Neural cell (in vitro differentiated cells): Measurements from ENCODE around the gene GRIP1. TPM values are rescaled to one million over a fixed set of nuclear protein-coding genes. Genes with fewer than 3 reads are reported as not detected.

ENCODE experiments used
- H2AFZ ChIP-seq: fragments of 200-600, 300-800 bp; sonication (generic), shearing (Covaris generic); 2 replicates; pipeline ENCODE4 v1.6.0; 2014; ENCODE audit warnings: low read depth, mild to moderate bottlenecking, antibody characterized with exemption, low read length, moderate library complexity
- H3F3A ChIP-seq: fragments of 200-600 bp; shearing (Covaris generic); 2 replicates; pipeline ENCODE4 v1.6.1; 2016; ENCODE audit warnings: mild to moderate bottlenecking, moderate library complexity, mixed read lengths, antibody characterized with exemption, low read length; ENCODE audit not compliant: insufficient read depth, poor library complexity, severe bottlenecking
- H3K27ac ChIP-seq: fragments of 200-600, 300-800 bp; sonication (generic), shearing (Covaris generic); 2 replicates; pipeline ENCODE4 v1.5.1; 2014; ENCODE audit warnings: mild to moderate bottlenecking, low read length, moderate library complexity
- H3K27me3 ChIP-seq: fragments of 300-800, 200-600 bp; sonication (generic), shearing (Covaris generic); 2 replicates; pipeline ENCODE4 v1.6.0; 2014; ENCODE audit warnings: mild to moderate bottlenecking, low read depth, low read length, moderate library complexity; ENCODE audit not compliant: insufficient read depth
- H3K36me3 ChIP-seq: fragments of 300-800, 200-600 bp; sonication (generic), shearing (Covaris generic); 2 replicates; pipeline ENCODE4 v1.5.1; 2014; ENCODE audit warnings: mild to moderate bottlenecking, antibody characterized with exemption, low read length, moderate library complexity; ENCODE audit not compliant: insufficient read depth
- H3K4me2 ChIP-seq: fragments of 300-800, 200-600 bp; sonication (generic), shearing (Covaris generic); 2 replicates; pipeline ENCODE4 v1.6.0; 2014; ENCODE audit warnings: mild to moderate bottlenecking, low read length
- H3K4me3 ChIP-seq: fragments of 300-800, 200-600 bp; sonication (generic), shearing (Covaris generic); 2 replicates; pipeline ENCODE4 v1.5.1; 2014; ENCODE audit warnings: mild to moderate bottlenecking, low read length, moderate library complexity
- H3K79me2 ChIP-seq: fragments of 200-600 bp; shearing (Covaris generic); replicated peaks from 2 replicates; pipeline ENCODE4 v1.6.0; 2014; ENCODE audit warnings: mild to moderate bottlenecking, low read length, moderate library complexity; ENCODE audit not compliant: insufficient read depth
- H3K9ac ChIP-seq: fragments of 300-800, 200-600 bp; sonication (generic), shearing (Covaris generic); 2 replicates; pipeline ENCODE4 v1.6.1; 2016; ENCODE audit warnings: mild to moderate bottlenecking, low read length, mixed read lengths
- H3K9me2 ChIP-seq: fragments of 200-600 bp; shearing (Covaris generic); 2 replicates; pipeline ENCODE4 v1.6.1; 2016; ENCODE audit warnings: mild to moderate bottlenecking, low read length, mixed read lengths; ENCODE audit not compliant: insufficient read depth
- H3K9me3 ChIP-seq: fragments of 200-600, 300-800 bp; sonication (generic), shearing (Covaris generic); 2 replicates; pipeline ENCODE4 v1.6.1; 2016; ENCODE audit warnings: mild to moderate bottlenecking, mixed run types, low read length, moderate library complexity, mixed read lengths
- H4K20me1 ChIP-seq: fragments of 200-600 bp; shearing (Covaris generic); 2 replicates; pipeline ENCODE4 v1.6.1; 2016; ENCODE audit warnings: mild to moderate bottlenecking, mixed run types; ENCODE audit not compliant: insufficient read depth
- EP300 ChIP-seq: fragments of 450-650 bp; conservative IDR thresholded peaks from 2 replicates; pipeline ENCODE4 v1.6.1; 2014; ENCODE audit warnings: antibody characterized with exemption, mild to moderate bottlenecking, moderate library complexity; ENCODE audit not compliant: poor library complexity, severe bottlenecking
- EZH2 ChIP-seq: fragments of 200-600, 300-800 bp; shearing (Covaris generic), sonication (generic); IDR thresholded peaks from 2 replicates; pipeline ENCODE4 v1.6.1; 2014; ENCODE audit warnings: antibody characterized with exemption, low read length, borderline replicate concordance, mild to moderate bottlenecking; ENCODE audit not compliant: insufficient read depth, poor library complexity, severe bottlenecking
- MXI1 ChIP-seq: fragments of 450-650 bp; conservative IDR thresholded peaks from 2 replicates; pipeline ENCODE4 v1.6.1; 2014; ENCODE audit warnings: antibody characterized with exemption, mild to moderate bottlenecking; ENCODE audit not compliant: poor library complexity, severe bottlenecking
- POLR2AphosphoS5 ChIP-seq: IDR thresholded peaks from 2 replicates; pipeline ENCODE4 v1.6.1; 2012
- RAD21 ChIP-seq: fragments of 450-650 bp; conservative IDR thresholded peaks from 2 replicates; pipeline ENCODE4 v1.6.1; 2014; ENCODE audit warnings: antibody characterized with exemption, mild to moderate bottlenecking, moderate library complexity
- SMC3 ChIP-seq: fragments of 450-650 bp; conservative IDR thresholded peaks from 2 replicates; pipeline ENCODE4 v1.6.1; 2014; ENCODE audit warnings: antibody characterized with exemption, mild to moderate bottlenecking, moderate library complexity; ENCODE audit not compliant: poor library complexity
- TAF1 ChIP-seq: IDR thresholded peaks from 2 replicates; pipeline ENCODE4 v1.6.1; 2012; ENCODE audit warnings: low read depth
- polyA plus RNA-seq: library from polyadenylated mRNA; depleted of rRNA; stranded (reverse); fragments of >200 nt; gene quantifications from 2 replicates; pipeline ENCODE4 v1.2.3, GENCODE V29; 2014
- TF ChIP-seq, protein P1 (sequence below): fragments of 450-650 bp; IDR thresholded peaks from 2 replicates; pipeline ENCODE4 v1.5.1; 2014; ENCODE audit warnings: antibody characterized with exemption, mild to moderate bottlenecking, moderate library complexity; ENCODE audit not compliant: poor library complexity, severe bottlenecking
- TF ChIP-seq, protein P2 (sequence below): IDR thresholded peaks from 2 replicates; pipeline ENCODE4 v1.6.1; 2012; ENCODE audit warnings: borderline replicate concordance

The GRIP1 gene
- polyA plus RNA-seq, 1 donor from 2014 or later = 41.1 TPM

DNA sequence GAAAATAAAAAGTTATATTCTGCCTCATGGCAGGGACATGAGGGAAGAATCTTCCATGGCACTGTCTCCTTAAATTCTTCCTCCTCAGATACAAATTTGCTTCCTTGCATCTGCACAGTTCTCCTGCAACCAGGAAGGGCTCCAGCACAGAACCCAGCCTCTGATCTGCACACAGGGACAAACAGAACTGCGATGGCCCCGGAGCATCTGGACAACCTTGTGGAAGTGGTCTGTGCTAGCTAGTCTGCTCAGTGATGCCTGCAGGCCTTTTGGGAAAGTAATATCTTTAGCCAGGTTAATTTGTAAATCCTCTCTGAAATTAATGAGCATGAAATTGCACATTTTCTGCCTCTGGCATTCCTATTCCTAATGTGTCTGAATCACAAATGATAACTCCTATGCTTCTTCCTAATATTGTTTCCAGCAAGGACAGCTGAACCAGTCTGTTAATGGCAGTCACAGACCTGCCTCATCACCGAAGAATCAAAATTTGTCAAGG is 74.8 kb downstream of the GRIP1 start:
- H3K9me2 ChIP-seq = no peaks in the 10 kb centered on the region

DNA sequence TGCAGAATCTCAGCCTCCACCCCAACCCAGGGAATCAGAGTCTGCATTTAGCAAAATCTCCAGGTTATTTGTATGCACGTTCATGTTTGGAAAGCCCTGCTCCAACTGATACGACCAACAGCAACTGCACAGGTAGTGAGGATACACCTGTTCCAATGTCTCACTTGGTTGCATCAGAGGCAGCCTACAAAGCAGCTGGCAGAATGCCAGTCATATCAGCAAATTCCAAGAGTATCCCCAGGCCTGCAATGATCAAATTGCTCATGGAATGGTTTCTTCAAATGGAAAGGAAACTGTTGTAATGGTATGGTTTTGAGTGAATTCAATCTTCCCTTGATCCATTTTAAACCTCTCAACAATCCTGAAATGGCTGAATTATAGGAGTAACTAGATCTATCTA is 75.4 kb downstream of the GRIP1 start:
- no peaks in the 10 kb centered on the region for H3K9me2 ChIP-seq
- no peaks in the 10 kb centered on the region for H3F3A ChIP-seq
- H3K9me3 ChIP-seq = no peaks in the 10 kb centered on the region
- H3K36me3 ChIP-seq = no peaks in the 10 kb centered on the region
- H3K27ac ChIP-seq = no peak overlapping the region
- H3K4me3 ChIP-seq = no peak overlapping the region
- TF ChIP-seq EZH2 (no peak), RAD21 (no peak), EP300 (no peak), MXI1 (no peak), TAF1 (no peak), POLR2AphosphoS5 (no peak), SMC3 (no peak)
- TF ChIP-seq, protein P1, sequence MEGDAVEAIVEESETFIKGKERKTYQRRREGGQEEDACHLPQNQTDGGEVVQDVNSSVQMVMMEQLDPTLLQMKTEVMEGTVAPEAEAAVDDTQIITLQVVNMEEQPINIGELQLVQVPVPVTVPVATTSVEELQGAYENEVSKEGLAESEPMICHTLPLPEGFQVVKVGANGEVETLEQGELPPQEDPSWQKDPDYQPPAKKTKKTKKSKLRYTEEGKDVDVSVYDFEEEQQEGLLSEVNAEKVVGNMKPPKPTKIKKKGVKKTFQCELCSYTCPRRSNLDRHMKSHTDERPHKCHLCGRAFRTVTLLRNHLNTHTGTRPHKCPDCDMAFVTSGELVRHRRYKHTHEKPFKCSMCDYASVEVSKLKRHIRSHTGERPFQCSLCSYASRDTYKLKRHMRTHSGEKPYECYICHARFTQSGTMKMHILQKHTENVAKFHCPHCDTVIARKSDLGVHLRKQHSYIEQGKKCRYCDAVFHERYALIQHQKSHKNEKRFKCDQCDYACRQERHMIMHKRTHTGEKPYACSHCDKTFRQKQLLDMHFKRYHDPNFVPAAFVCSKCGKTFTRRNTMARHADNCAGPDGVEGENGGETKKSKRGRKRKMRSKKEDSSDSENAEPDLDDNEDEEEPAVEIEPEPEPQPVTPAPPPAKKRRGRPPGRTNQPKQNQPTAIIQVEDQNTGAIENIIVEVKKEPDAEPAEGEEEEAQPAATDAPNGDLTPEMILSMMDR = no peak
- TF ChIP-seq, protein P2, sequence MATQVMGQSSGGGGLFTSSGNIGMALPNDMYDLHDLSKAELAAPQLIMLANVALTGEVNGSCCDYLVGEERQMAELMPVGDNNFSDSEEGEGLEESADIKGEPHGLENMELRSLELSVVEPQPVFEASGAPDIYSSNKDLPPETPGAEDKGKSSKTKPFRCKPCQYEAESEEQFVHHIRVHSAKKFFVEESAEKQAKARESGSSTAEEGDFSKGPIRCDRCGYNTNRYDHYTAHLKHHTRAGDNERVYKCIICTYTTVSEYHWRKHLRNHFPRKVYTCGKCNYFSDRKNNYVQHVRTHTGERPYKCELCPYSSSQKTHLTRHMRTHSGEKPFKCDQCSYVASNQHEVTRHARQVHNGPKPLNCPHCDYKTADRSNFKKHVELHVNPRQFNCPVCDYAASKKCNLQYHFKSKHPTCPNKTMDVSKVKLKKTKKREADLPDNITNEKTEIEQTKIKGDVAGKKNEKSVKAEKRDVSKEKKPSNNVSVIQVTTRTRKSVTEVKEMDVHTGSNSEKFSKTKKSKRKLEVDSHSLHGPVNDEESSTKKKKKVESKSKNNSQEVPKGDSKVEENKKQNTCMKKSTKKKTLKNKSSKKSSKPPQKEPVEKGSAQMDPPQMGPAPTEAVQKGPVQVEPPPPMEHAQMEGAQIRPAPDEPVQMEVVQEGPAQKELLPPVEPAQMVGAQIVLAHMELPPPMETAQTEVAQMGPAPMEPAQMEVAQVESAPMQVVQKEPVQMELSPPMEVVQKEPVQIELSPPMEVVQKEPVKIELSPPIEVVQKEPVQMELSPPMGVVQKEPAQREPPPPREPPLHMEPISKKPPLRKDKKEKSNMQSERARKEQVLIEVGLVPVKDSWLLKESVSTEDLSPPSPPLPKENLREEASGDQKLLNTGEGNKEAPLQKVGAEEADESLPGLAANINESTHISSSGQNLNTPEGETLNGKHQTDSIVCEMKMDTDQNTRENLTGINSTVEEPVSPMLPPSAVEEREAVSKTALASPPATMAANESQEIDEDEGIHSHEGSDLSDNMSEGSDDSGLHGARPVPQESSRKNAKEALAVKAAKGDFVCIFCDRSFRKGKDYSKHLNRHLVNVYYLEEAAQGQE = no peak
- no peaks in the 10 kb centered on the region for H4K20me1 ChIP-seq
- H3K27me3 ChIP-seq = peaks cover 6% of the 10 kb centered on the region
- no peak overlapping the region for H2AFZ ChIP-seq
- no peak overlapping the region for H3K9ac ChIP-seq
- no peaks in the 10 kb centered on the region for H3K79me2 ChIP-seq
- H3K4me2 ChIP-seq = no peak overlapping the region

More for the DNA sequence above, 74.8 kb downstream of the GRIP1 start:
- Histone ChIP-seq H3K27me3 (peaks cover 6% of the 10 kb centered on the region), H3K27ac (no peak overlapping the region), H3K36me3 (no peaks in the 10 kb centered on the region), H2AFZ (no peak overlapping the region), H4K20me1 (no peaks in the 10 kb centered on the region), H3K4me3 (no peak overlapping the region), H3K9me3 (no peaks in the 10 kb centered on the region), H3K4me2 (no peak overlapping the region), H3K9ac (no peak overlapping the region), H3F3A (no peaks in the 10 kb centered on the region), H3K79me2 (no peaks in the 10 kb centered on the region)
- TF ChIP-seq TAF1 (no peak), RAD21 (no peak), MXI1 (no peak), SMC3 (no peak), POLR2AphosphoS5 (no peak), EZH2 (no peak), EP300 (no peak)
- TF ChIP-seq, protein P2 = no peak
